Spleen (tissue), 7 donors: ENCODE measurements around the gene RNF180.

Experiments used
- CTCF ChIP-seq, 11 experiments: fragments of 200-600 bp in 7 of 11; fragments of 450-650 bp in 4 of 11; sonication (generic) in 4 of 11; IDR thresholded peaks in 8 of 11; conservative IDR thresholded peaks in 3 of 11; 1 replicate in 7 of 11; 2 replicates in 4 of 11; pipeline versions ENCODE4 v1.4.0 to v1.8.0; 2016 to 2021; ENCODE audit warnings: antibody characterized with exemption in 11 of 11, inconsistent platforms in 4 of 11, mild to moderate bottlenecking in 1 of 11
- POLR2A ChIP-seq, 3 donors: fragments of 450-650 bp; IDR thresholded peaks; one replicate each; pipeline ENCODE4 v1.5.1; 2017; ENCODE audit warnings: antibody characterized with exemption in 3 of 3, mild to moderate bottlenecking in 1 of 3
- POLR2AphosphoS5 ChIP-seq, 3 donors: sonication (generic); formaldehyde crosslinking; IDR thresholded peaks; one replicate each; pipeline ENCODE4 v1.5.1; 2017; ENCODE audit warnings: antibody characterized with exemption in 3 of 3
- donor health status: DM: no; HTN: no; CAD: no; lungs with moderate emphysema.
- donor health status: DM: no; HTN: no; CAD: no.
- donor health status: DM: no; HTN: no; CAD: no.

- TF ChIP-seq POLR2A (IDR thresholded peaks at IDR 0.05) (no peak), POLR2AphosphoS5 (IDR thresholded peaks at IDR 0.05) (no peak), CTCF (IDR thresholded peaks at IDR 0.05 in 8 of 11, conservative IDR thresholded peaks at IDR 0.05 in 3 of 11) (peak in 8 of 11 experiments; percentile 28 to 59 (median 48))
Measured at GRCh38 chr5:64229163-64229774, 63.6 kb downstream of the RNF180 start.
